Endodermal cell (in vitro differentiated cells): ENCODE data around the gene FAM186B. TPM values are rescaled to one million over a fixed set of nuclear protein-coding genes. Genes with fewer than 3 reads are reported as not detected.
A peak's percentile ranks its signal among the peaks of the same experiment; 100 is the strongest.

ENCODE experiments used
- DNase-seq: peaks from one replicate; pipeline ENCODE4 v3.0.0-alpha.2; 2017
- H3K27ac ChIP-seq: 2 replicates; pipeline ENCODE4 v1.5.1; 2013; ENCODE audit warnings: mild to moderate bottlenecking, low read depth, low read length, moderate library complexity
- H3K27me3 ChIP-seq: 2 replicates; pipeline ENCODE4 v1.6.1; 2013; ENCODE audit warnings: mild to moderate bottlenecking, low read length, moderate library complexity; ENCODE audit not compliant: insufficient read depth, control insufficient read depth, poor library complexity, severe bottlenecking
- H3K36me3 ChIP-seq: 2 replicates; pipeline ENCODE4 v1.7.0; 2013; ENCODE audit warnings: mild to moderate bottlenecking, low read length, moderate library complexity; ENCODE audit not compliant: control insufficient read depth, insufficient read depth
- H3K4me1 ChIP-seq: one replicate; pipeline ENCODE4 v1.7.0; 2013; ENCODE audit warnings: low read length; ENCODE audit not compliant: control insufficient read depth, insufficient read depth
- H3K4me3 ChIP-seq: 2 replicates; pipeline ENCODE4 v1.5.1; 2013; ENCODE audit warnings: mild to moderate bottlenecking, low read length, moderate library complexity
- H3K9ac ChIP-seq: 2 replicates; pipeline ENCODE4 v1.6.1; 2013; ENCODE audit warnings: mild to moderate bottlenecking, low read length, moderate library complexity; ENCODE audit not compliant: poor library complexity, severe bottlenecking; ENCODE audit errors: extremely low read depth
- H3K9me3 ChIP-seq: 2 replicates; pipeline ENCODE4 v1.6.1; 2013; ENCODE audit warnings: mild to moderate bottlenecking, low read length, moderate library complexity; ENCODE audit not compliant: control insufficient read depth
- H3K27ac Mint-ChIP-seq: 2 replicates; pipeline ENCODE4 v1.8.0; 2020; ENCODE audit warnings: mixed read lengths
- H3K27me3 Mint-ChIP-seq: 2 replicates; pipeline ENCODE4 v1.8.0; 2021; ENCODE audit warnings: mild to moderate bottlenecking, mixed read lengths; ENCODE audit not compliant: insufficient read depth
- H3K36me3 Mint-ChIP-seq: 2 replicates; pipeline ENCODE4 v1.8.0; 2020; ENCODE audit warnings: low read depth, mixed read lengths
- H3K4me1 Mint-ChIP-seq: 2 replicates; pipeline ENCODE4 v1.8.0; 2020; ENCODE audit warnings: mixed read lengths
- H3K4me3 Mint-ChIP-seq: 2 replicates; pipeline ENCODE4 v1.8.0; 2020; ENCODE audit warnings: mild to moderate bottlenecking, moderate library complexity, mixed read lengths
- H3K9me3 Mint-ChIP-seq: 2 replicates; pipeline ENCODE4 v1.8.0; 2020; ENCODE audit warnings: mild to moderate bottlenecking, mixed read lengths
- CTCF ChIP-seq: fragments of 200-600 bp; sonication (generic); conservative IDR thresholded peaks from 2 replicates; pipeline ENCODE4 v1.5.0; 2021; ENCODE audit warnings: antibody characterized with exemption, mild to moderate bottlenecking
- WGBS, 2 experiments: methylation state at CpG; one replicate each; pipeline versions ENCODE4 v1.1.5 to v1.1.7; 2013; ENCODE audit warnings: missing lambda C conversion rate in 2 of 2, mixed read lengths in 1 of 2; ENCODE audit not compliant: insufficient coverage in 1 of 2, insufficient read length in 1 of 2; 5-methylcytosine and 5-hydroxymethylcytosine counted together
- total RNA-seq, 2 donors: library from RNA; stranded (reverse); fragmentation: NEBNext Ultra II Directional in 1 of 2; extraction: Animal tissue kit (Norgen Biotek cat#: 25700) in 1 of 2; gene quantifications; 2 replicates in 1 of 2; 3 replicates in 1 of 2; pipeline ENCODE4 v1.2.1, GENCODE V29; 2021

FAM186B gene
- total RNA-seq, 2 donors from 2014 or later = 0.22 to 0.26 TPM

GRCh38 chr12:49641748-49642369, 36.4 kb upstream of the FAM186B start:
- Mint-ChIP-seq H3K4me3 (no peak overlapping the region), H3K36me3 (peaks cover 34% of the 10 kb centered on the region), H3K4me1 (peaks cover 32% of the 10 kb centered on the region), H3K27me3 (no peaks in the 10 kb centered on the region), H3K9me3 (no peaks in the 10 kb centered on the region), H3K27ac (no peak overlapping the region)
- H3K9ac ChIP-seq = no peak overlapping the region
- H3K27ac ChIP-seq = peak overlapping the region; percentile 42
- H3K9me3 ChIP-seq = no peaks in the 10 kb centered on the region
- peaks cover 46% of the 10 kb centered on the region for H3K36me3 ChIP-seq
- DNase-seq = no peak
- WGBS, 2 experiments = 95 to 96% methylated on average over 12 to 17 of the region's 17 CpGs
- TF ChIP-seq CTCF = no peak
- H3K4me1 ChIP-seq = peaks cover 6% of the 10 kb centered on the region
- H3K27me3 ChIP-seq = no peaks in the 10 kb centered on the region
- H3K4me3 ChIP-seq = no peak overlapping the region

- H3K27me3 ChIP-seq = no peaks in the 10 kb centered on the region
- peak; percentile 92 for DNase-seq
- peak overlapping the region; percentile 14 for H3K27ac ChIP-seq
- Mint-ChIP-seq H3K27ac (peak overlapping the region; percentile 77), H3K9me3 (no peaks in the 10 kb centered on the region), H3K4me1 (peaks cover 35% of the 10 kb centered on the region), H3K4me3 (no peak overlapping the region), H3K27me3 (no peaks in the 10 kb centered on the region), H3K36me3 (peaks cover 18% of the 10 kb centered on the region)
- peak; percentile 80 for TF ChIP-seq CTCF
- peaks cover 12% of the 10 kb centered on the region for H3K4me1 ChIP-seq
- no peak overlapping the region for H3K4me3 ChIP-seq
- no peaks in the 10 kb centered on the region for H3K9me3 ChIP-seq
- 45 to 47% methylated on average over 5 to 7 of the region's 9 CpGs for WGBS, 2 experiments
- H3K9ac ChIP-seq = no peak overlapping the region
- H3K36me3 ChIP-seq = peaks cover 9% of the 10 kb centered on the region
Observed at GRCh38 chr12:49636979-49637755, 31.7 kb upstream of the FAM186B start.

GRCh38 chr12:49636574-49636973, 31.1 kb upstream of the FAM186B start:
- peaks cover 12% of the 10 kb centered on the region for H3K4me1 ChIP-seq
- H3K36me3 Mint-ChIP-seq = peaks cover 18% of the 10 kb centered on the region
- no peak for TF ChIP-seq CTCF
- DNase-seq = no peak
- no peak overlapping the region for H3K4me3 ChIP-seq
- no peaks in the 10 kb centered on the region for H3K9me3 ChIP-seq
- H3K9me3 Mint-ChIP-seq = no peaks in the 10 kb centered on the region
- no peak overlapping the region for H3K4me3 Mint-ChIP-seq
- peaks cover 11% of the 10 kb centered on the region for H3K36me3 ChIP-seq
- no peaks in the 10 kb centered on the region for H3K27me3 Mint-ChIP-seq
- peaks cover 35% of the 10 kb centered on the region for H3K4me1 Mint-ChIP-seq
- H3K27me3 ChIP-seq = no peaks in the 10 kb centered on the region
- WGBS, 2 experiments = 88 to 90% methylated on average over 3 to 13 of the region's 13 CpGs
- H3K27ac Mint-ChIP-seq = peak overlapping the region; percentile 77
- no peak overlapping the region for H3K9ac ChIP-seq
- no peak overlapping the region for H3K27ac ChIP-seq
